GM12878 (cell line): Measurements from ENCODE around the gene ANKRD13A. TPM values are rescaled to one million over a fixed set of nuclear protein-coding genes. Genes with fewer than 3 reads are reported as not detected.

Experiments
- ATAC-seq: fragments of 200-7000 bp; cut with Tn5 transposase; 3 replicates; pipeline ENCODE4 v1.9.1; 2020; ENCODE audit warnings: mild to moderate bottlenecking, moderate library complexity
- BruUV-seq: library from RNA; stranded (reverse); fragments of 400-500 nt; replicated peaks from 2 replicates; lab custom pipeline; 2021; lab: Mats Ljungman, UMichigan
- CTCF ChIA-PET: fragments of 300-600 bp; sonication (Branson Sonifier 250); formaldehyde crosslinking; extraction: SDS; loops from one replicate; lab custom pipeline; 2021; ENCODE audit warnings: inconsistent platforms; lab: Yijun Ruan, JAX
- POLR2A ChIA-PET: fragments of 350-600 bp; formaldehyde crosslinking; extraction: SDS; loops from one replicate; lab custom pipeline; 2021; ENCODE audit warnings: inconsistent platforms; lab: Charles Lee
- RAD21 ChIA-PET: fragments of 300-600 bp; sonication (Branson Sonifier 250); formaldehyde crosslinking; loops from one replicate; lab custom pipeline; 2023; ENCODE audit warnings: antibody characterized with exemption; ENCODE audit not compliant: unreplicated experiment; lab: Charles Lee
- SMC1A ChIA-PET: fragments of 300-600 bp; sonication (Branson Sonifier 250); formaldehyde crosslinking; loops from one replicate; lab custom pipeline; 2023; ENCODE audit not compliant: unreplicated experiment, uncharacterized antibody; lab: Charles Lee
- DNase-seq: peaks from one replicate; pipeline ENCODE4 v3.0.0-alpha.2; 2011; ENCODE audit warnings: low read depth, low spot score
- FAIRE-seq: peaks from 3 replicates; lab custom pipeline; 2011; peaks lifted over from hg19 to GRCh38; lab: Jason Lieb, UNC
- H2AFZ ChIP-seq: 2 replicates; pipeline ENCODE4 v1.6.0; 2011; ENCODE audit warnings: low read depth, low read length, control low read depth; ENCODE audit not compliant: control insufficient read depth
- H3K27ac ChIP-seq: 2 replicates; pipeline ENCODE4 v1.5.1; 2011; ENCODE audit warnings: control low read depth; ENCODE audit not compliant: control insufficient read depth, insufficient read depth
- H3K27me3 ChIP-seq, 2 experiments: replicated peaks in 1 of 2; 2 replicates each; pipeline versions ENCODE4 v1.6.0 to v1.6.1; 2011; ENCODE audit warnings: low read length in 1 of 2; ENCODE audit not compliant: control insufficient read depth in 2 of 2, insufficient read depth in 2 of 2
- H3K36me3 ChIP-seq, 2 experiments: 2 replicates each; pipeline ENCODE4 v1.5.1; 2011; ENCODE audit warnings: low read length in 1 of 2; ENCODE audit not compliant: control insufficient read depth in 2 of 2, insufficient read depth in 2 of 2
- H3K4me1 ChIP-seq: 2 replicates; pipeline ENCODE4 v1.6.1; 2011; ENCODE audit warnings: mild to moderate bottlenecking, low read length, moderate library complexity, mixed read lengths; ENCODE audit not compliant: control insufficient read depth, insufficient read depth
- H3K4me2 ChIP-seq: 2 replicates; pipeline ENCODE4 v1.6.0; 2011; ENCODE audit warnings: control low read depth; ENCODE audit not compliant: control insufficient read depth, insufficient read depth
- H3K4me3 ChIP-seq: fragments of 200-600 bp; sonication (generic); 2 replicates; pipeline ENCODE4 v1.5.1; 2016
- H3K79me2 ChIP-seq: 2 replicates; pipeline ENCODE4 v1.6.0; 2011; ENCODE audit warnings: low read length; ENCODE audit not compliant: control insufficient read depth, insufficient read depth
- H3K9ac ChIP-seq: 2 replicates; pipeline ENCODE4 v1.8.0; 2011; ENCODE audit warnings: low read length, control low read depth, mixed read lengths; ENCODE audit not compliant: control insufficient read depth, insufficient read depth
- H3K9me3 ChIP-seq: replicated peaks from 3 replicates; pipeline ENCODE4 v1.5.1; 2011; ENCODE audit warnings: mild to moderate bottlenecking, low read length; ENCODE audit not compliant: control insufficient read depth, insufficient read depth
- H4K20me1 ChIP-seq: 2 replicates; pipeline ENCODE4 v1.6.0; 2011; ENCODE audit not compliant: control insufficient read depth, insufficient read depth
- BACH1 ChIP-seq: fragments of 450-650 bp; IDR thresholded peaks from 2 replicates; pipeline ENCODE4 v1.6.1; 2017; ENCODE audit warnings: mild to moderate bottlenecking, borderline replicate concordance
- CREB1 ChIP-seq: IDR thresholded peaks from 2 replicates; pipeline ENCODE4 v1.6.1; 2012; ENCODE audit warnings: low read depth, mild to moderate bottlenecking, inconsistent platforms
- EGR1 ChIP-seq, 2 experiments: IDR thresholded peaks; 1 replicate in 1 of 2; 2 replicates in 1 of 2; pipeline ENCODE4 v1.6.1; 2011 to 2012; ENCODE audit warnings: low read depth in 2 of 2, low read length in 2 of 2, borderline replicate concordance in 1 of 2, mild to moderate bottlenecking in 1 of 2, moderate library complexity in 1 of 2
- EP300 ChIP-seq, 2 experiments: fragments of 150-350 bp in 1 of 2; IDR thresholded peaks; 2 replicates each; pipeline ENCODE4 v1.6.1; 2011 to 2012; ENCODE audit warnings: low read depth in 2 of 2, low read length in 2 of 2, borderline replicate concordance in 1 of 2, improper control_type of control experiment in 1 of 2, inconsistent platforms in 1 of 2; ENCODE audit not compliant: control insufficient read depth in 1 of 2
- ESRRA ChIP-seq: IDR thresholded peaks from 2 replicates; pipeline ENCODE4 v1.6.1; 2012; ENCODE audit warnings: mild to moderate bottlenecking, low read length, improper control_type of control experiment
- GATAD2B ChIP-seq: fragments of 450-650 bp; conservative IDR thresholded peaks from 2 replicates; pipeline ENCODE4 v1.6.1; 2017; ENCODE audit warnings: low read depth, mild to moderate bottlenecking, moderate library complexity
- HDGF ChIP-seq: fragments of 450-650 bp; IDR thresholded peaks from 2 replicates; pipeline ENCODE4 v1.6.1; 2016; ENCODE audit warnings: antibody characterized with exemption
- NR2C2 ChIP-seq: IDR thresholded peaks from 2 replicates; pipeline ENCODE4 v1.6.1; 2011; ENCODE audit warnings: borderline replicate concordance, low read depth; ENCODE audit not compliant: control insufficient read depth, insufficient read length
- PML ChIP-seq: IDR thresholded peaks from 2 replicates; pipeline ENCODE4 v1.6.1; 2012; ENCODE audit warnings: low read length, inconsistent platforms
- POLR2AphosphoS2 ChIP-seq: IDR thresholded peaks from 2 replicates; pipeline ENCODE4 v1.6.1; 2011; ENCODE audit warnings: low read depth, mild to moderate bottlenecking, low read length, improper control_type of control experiment, moderate library complexity
- RELA ChIP-seq: fragments of 450-650 bp; IDR thresholded peaks from 2 replicates; pipeline ENCODE4 v1.8.0; 2014; ENCODE audit warnings: borderline replicate concordance; ENCODE audit not compliant: partially characterized antibody
- SMAD5 ChIP-seq: IDR thresholded peaks from 2 replicates; pipeline ENCODE4 v1.6.1; 2016; ENCODE audit warnings: antibody characterized with exemption, low read depth
- STAT3 ChIP-seq: IDR thresholded peaks from 2 replicates; pipeline ENCODE4 v1.6.1; 2011; ENCODE audit warnings: low read depth, low read length, improper control_type of control experiment
- ZBTB11 ChIP-seq: fragments of 450-650 bp; formaldehyde crosslinking; IDR thresholded peaks from 2 replicates; pipeline ENCODE4 v1.5.0; 2022; ENCODE audit warnings: mild to moderate bottlenecking, missing genetic modification characterization
- ZNF217 ChIP-seq: fragments of 450-650 bp; IDR thresholded peaks from 2 replicates; pipeline ENCODE4 v1.6.1; 2017; ENCODE audit warnings: antibody characterized with exemption, mild to moderate bottlenecking
- ZNF384 ChIP-seq: IDR thresholded peaks from 2 replicates; pipeline ENCODE4 v1.6.1; 2012; ENCODE audit warnings: low read depth, mild to moderate bottlenecking, low read length, improper control_type of control experiment, borderline replicate concordance
- ZNF592 ChIP-seq: fragments of 450-650 bp; IDR thresholded peaks from 2 replicates; pipeline ENCODE4 v1.6.1; 2017; ENCODE audit warnings: mild to moderate bottlenecking, moderate library complexity
- in situ Hi-C: fragments of 300-500 bp; cut with MboI; formaldehyde crosslinking; loops from 9 replicates; pipeline ENCODE4 v1.14.3; 2018; ENCODE audit warnings: mixed read lengths
- intact Hi-C: fragments of 100-400 bp; cut with micrococcal nuclease; formaldehyde crosslinking; loops from one replicate; pipeline ENCODE4 v1.14.2; 2022; ENCODE audit not compliant: unreplicated experiment
- polyA plus RNA-seq, 11 experiments: library from polyadenylated mRNA; depleted of rRNA in 4 of 11; unstranded in 6 of 11; stranded (reverse) in 5 of 11; fragments of >200 nt; fragmentation: Nextera tagmentation in 4 of 11; fragmentation: Illumina TruSeq in 1 of 11; extraction: Ambion mirVana in 4 of 11; extraction: Trizol in 1 of 11; gene quantifications; 1 replicate in 1 of 11; 2 replicates in 10 of 11; pipeline versions ENCODE4 v1.2.1 to v1.2.3, GENCODE V29; 2011 to 2016; ENCODE audit warnings: inconsistent platforms in 2 of 11, missing spikeins in 2 of 11, low read depth in 1 of 11
- total RNA-seq, 4 experiments: library from RNA; depleted of rRNA in 3 of 4; stranded (reverse); fragments of >200 nt in 3 of 4; fragmentation: Illumina TruSeq in 1 of 4; extraction: Trizol in 1 of 4; gene quantifications; 2 replicates each; pipeline versions ENCODE4 v1.2.1 to v1.2.3, GENCODE V29; 2013 to 2021

ANKRD13A gene
- total and polyA plus RNA-seq, 10 of the 15 experiments (the other 5 are each of a cell fraction or from before 2014, with no cell fraction given), result 10.2 to 93.4 (median 76.5) TPM

GRCh38 chr12:110071504-110071903 lies 72.3 kb downstream of the ANKRD13A start:
- no peak for FAIRE-seq
- H3K4me1 ChIP-seq, result peaks cover 8% of the 10 kb centered on the region
- no peak overlapping the region; the same call in 1 of the 2 replicates for H2AFZ ChIP-seq
- DNase-seq, result no peak
- intact Hi-C loops (no loop called here), in situ Hi-C loops (no loop called here)
- no peaks in the 10 kb centered on the region; the same call in 2 of the 3 replicates for H3K9me3 ChIP-seq
- H3K36me3 ChIP-seq, result no peaks in the 10 kb centered on the region
- H3K4me2 ChIP-seq, result no peak overlapping the region
- no peaks in the 10 kb centered on the region for H4K20me1 ChIP-seq
- H3K4me3 ChIP-seq, result no peak overlapping the region
- POLR2A ChIA-PET, result no interaction called here
- CTCF ChIA-PET, result interaction anchor here (0.7 kb wide), 1 partner anchor 21 kb away, joined by 3 read pairs; no protein-coding TSS in a partner anchor
- RAD21 ChIA-PET, result no interaction called here
- no TSS peak for BruUV-seq
- H3K27me3 ChIP-seq, result no peaks in the 10 kb centered on the region
- H3K27ac ChIP-seq, result no peak overlapping the region
- ATAC-seq, result no peak
- no peaks in the 10 kb centered on the region for H3K79me2 ChIP-seq
- no peak overlapping the region for H3K9ac ChIP-seq
- SMC1A ChIA-PET, result interaction anchor here (0.6 kb wide), 1 partner anchor 31 kb away, joined by 3 read pairs; no protein-coding TSS in a partner anchor
- no peak for TF ChIP-seq EP300 (IDR thresholded peaks at IDR 0.05; ENCODE audit: borderline replicate concordance in 1 of 2, control insufficient read depth in 1 of 2, low read depth in 2 of 2, low read length in 2 of 2)
- no peak for TF ChIP-seq ZNF592
- TF ChIP-seq CREB1, result no peak
- no peak for TF ChIP-seq EGR1 (IDR thresholded peaks at IDR 0.05; ENCODE audit: borderline replicate concordance in 1 of 2, low read depth in 2 of 2, low read length in 2 of 2)
- TF ChIP-seq RELA, result no peak
- TF ChIP-seq NR2C2, result no peak
- no peak for TF ChIP-seq ZNF217
- TF ChIP-seq PML, result no peak
- no peak for TF ChIP-seq HDGF
- no peak for TF ChIP-seq ZNF384
- TF ChIP-seq POLR2AphosphoS2, result no peak
- no peak for TF ChIP-seq SMAD5
- no peak for TF ChIP-seq GATAD2B
- no peak for TF ChIP-seq BACH1
- TF ChIP-seq ZBTB11, result no peak
- TF ChIP-seq STAT3, result no peak
- no peak for TF ChIP-seq ESRRA
